Measurements from ENCODE around the gene MEF2C. TPM values are rescaled to one million over a fixed set of nuclear protein-coding genes. Genes with fewer than 3 reads are reported as not detected.

MEF2C gene
- total RNA-seq, 2 donors from 2014 or later: 0.77 TPM; not detected in 1

GRCh38 chr5:88836195-88836838, 46.7 kb downstream of the MEF2C start:
- Mint-ChIP-seq H3K36me3 (ENCODE audit: low read depth) (no peaks in the 10 kb centered on the region), H3K4me3 (no peak overlapping the region)

GRCh38 chr5:88834499-88834898, 48.5 kb downstream of the MEF2C start:
- Mint-ChIP-seq H3K27ac (no peak overlapping the region), H3K36me3 (ENCODE audit: low read depth) (no peaks in the 10 kb centered on the region), H3K9me3 (no peaks in the 10 kb centered on the region), H3K4me1 (no peaks in the 10 kb centered on the region), H3K27me3 (no peaks in the 10 kb centered on the region), H3K4me3 (no peak overlapping the region)
- no peak for ATAC-seq (replicated peaks)

More at GRCh38 chr5:88836195-88836838, 46.7 kb downstream of the MEF2C start:
- no peaks in the 10 kb centered on the region for H3K9me3 Mint-ChIP-seq
- ATAC-seq (replicated peaks): no peak
- no peaks in the 10 kb centered on the region for H3K27me3 Mint-ChIP-seq
- H3K27ac Mint-ChIP-seq: no peak overlapping the region
- no peaks in the 10 kb centered on the region for H3K4me1 Mint-ChIP-seq

- H3K27me3 Mint-ChIP-seq: no peaks in the 10 kb centered on the region
- H3K4me3 Mint-ChIP-seq: no peak overlapping the region
- peaks cover 2% of the 10 kb centered on the region for H3K9me3 Mint-ChIP-seq
- H3K4me1 Mint-ChIP-seq: peaks cover 3% of the 10 kb centered on the region
- no peaks in the 10 kb centered on the region for H3K36me3 Mint-ChIP-seq (ENCODE audit: low read depth)
- ATAC-seq (replicated peaks): no peak
- no peak overlapping the region for H3K27ac Mint-ChIP-seq
Observed at GRCh38 chr5:88834131-88834462, 48.9 kb downstream of the MEF2C start.

DNA sequence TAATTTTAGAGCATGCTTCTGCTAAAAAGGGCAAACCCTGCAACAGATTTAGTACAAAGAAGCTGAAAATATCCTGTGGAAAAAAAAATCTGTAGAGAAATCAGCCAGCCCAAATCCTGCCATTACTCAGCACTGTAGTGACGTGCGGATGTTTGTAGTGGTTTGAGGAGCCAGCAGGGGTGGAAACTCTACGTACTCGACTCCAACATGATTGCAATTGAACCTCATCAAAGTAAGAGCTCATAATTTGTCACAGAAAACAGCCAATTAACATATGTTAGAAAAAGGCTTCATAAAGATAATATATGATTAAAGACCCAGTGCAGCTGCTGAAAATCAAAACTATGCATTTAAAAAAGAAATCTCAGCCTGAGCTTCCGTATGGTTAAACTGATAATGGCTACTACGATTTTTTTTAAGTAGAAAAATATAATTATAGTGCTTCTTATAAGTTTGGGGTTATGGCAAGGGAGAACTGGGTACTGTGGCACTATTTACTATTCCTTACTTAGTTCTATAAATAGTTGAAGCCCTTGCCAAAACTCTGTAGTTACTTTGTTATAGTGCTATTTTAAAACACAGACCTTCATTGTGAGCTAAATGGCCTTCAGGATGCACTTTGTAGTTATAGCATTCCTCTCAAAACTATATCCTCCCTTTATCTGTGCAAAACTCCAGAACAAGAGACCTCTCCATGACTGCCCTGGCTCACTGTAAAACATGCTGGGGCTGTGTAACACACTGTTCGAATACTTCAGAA, 49.4 kb downstream of the MEF2C start:
- H3K27ac Mint-ChIP-seq: no peak overlapping the region
- ATAC-seq (replicated peaks): peak; percentile 93
- H3K4me3 Mint-ChIP-seq: no peak overlapping the region
- no peaks in the 10 kb centered on the region for H3K27me3 Mint-ChIP-seq
- H3K4me1 Mint-ChIP-seq: peaks cover 6% of the 10 kb centered on the region
- H3K9me3 Mint-ChIP-seq: peaks cover 3% of the 10 kb centered on the region
- no peaks in the 10 kb centered on the region for H3K36me3 Mint-ChIP-seq (ENCODE audit: low read depth)

DNA sequence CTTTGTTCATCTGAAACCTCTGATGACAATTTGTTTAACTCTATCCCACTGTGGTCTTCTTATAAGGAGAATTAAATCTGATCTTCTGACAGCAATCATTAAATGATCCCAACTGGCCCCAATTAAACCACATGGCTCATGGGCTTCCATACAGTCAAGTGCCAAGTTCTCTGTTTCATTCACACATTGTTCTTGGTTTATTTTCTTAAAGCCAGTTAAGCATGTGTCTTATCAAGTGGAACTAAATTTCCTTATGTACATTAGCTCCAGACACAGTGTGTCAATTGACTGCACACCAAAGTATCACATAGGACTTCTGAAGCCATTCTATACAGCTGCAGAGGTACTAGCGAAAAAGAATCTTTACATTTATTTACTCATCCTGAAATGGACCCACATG, 51.2 kb downstream of the MEF2C start:
- Mint-ChIP-seq H3K36me3 (ENCODE audit: low read depth) (no peaks in the 10 kb centered on the region), H3K27me3 (no peaks in the 10 kb centered on the region), H3K9me3 (peaks cover 3% of the 10 kb centered on the region), H3K4me1 (peaks cover 15% of the 10 kb centered on the region), H3K27ac (no peak overlapping the region), H3K4me3 (no peak overlapping the region)
- ATAC-seq (replicated peaks): no peak

DNA sequence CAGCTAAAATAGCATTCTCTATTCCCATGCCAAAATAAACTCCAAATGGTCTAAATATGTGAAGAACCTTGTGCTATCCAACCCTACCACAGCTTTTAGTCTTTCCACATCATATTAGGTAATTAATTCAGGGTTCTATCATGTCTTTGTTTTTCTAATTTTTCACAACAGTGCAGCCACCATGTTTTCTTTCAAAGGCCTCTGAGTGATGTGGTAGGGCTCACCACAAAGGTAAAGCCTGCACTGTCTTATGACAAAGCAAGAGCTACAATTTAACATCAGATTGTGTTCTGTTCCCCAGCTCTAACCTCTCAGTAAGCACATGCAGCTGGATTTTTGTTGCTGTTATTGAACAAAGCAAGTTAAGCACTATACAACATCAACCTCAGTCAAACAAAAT, 52.4 kb downstream of the MEF2C start:
- Mint-ChIP-seq H3K27ac (no peak overlapping the region), H3K9me3 (peaks cover 3% of the 10 kb centered on the region), H3K36me3 (ENCODE audit: low read depth) (no peaks in the 10 kb centered on the region), H3K4me3 (no peak overlapping the region), H3K4me1 (peaks cover 15% of the 10 kb centered on the region), H3K27me3 (peaks cover 3% of the 10 kb centered on the region)
- no peak for ATAC-seq (replicated peaks)

DNA sequence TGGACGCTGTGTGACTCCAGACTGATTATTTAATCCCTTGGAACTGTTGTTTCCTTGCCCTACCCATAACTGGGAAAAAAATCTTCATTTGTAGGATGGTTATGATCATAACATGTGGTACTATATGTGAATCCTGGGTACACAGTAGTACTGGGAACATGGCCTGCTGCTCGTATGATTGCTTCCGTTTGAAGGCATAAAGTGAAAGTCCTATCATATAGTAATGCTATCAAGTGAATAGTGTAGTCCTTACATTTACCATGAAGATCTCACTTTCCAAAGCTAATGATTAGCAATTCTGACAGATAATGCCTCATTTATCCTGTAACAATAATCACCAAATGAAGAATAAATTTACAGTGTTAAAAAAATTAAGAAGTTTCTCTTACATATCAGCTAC, 53.2 kb downstream of the MEF2C start:
- Mint-ChIP-seq H3K27ac (no peak overlapping the region), H3K27me3 (peaks cover 6% of the 10 kb centered on the region), H3K9me3 (peaks cover 3% of the 10 kb centered on the region), H3K4me1 (peaks cover 15% of the 10 kb centered on the region), H3K4me3 (no peak overlapping the region), H3K36me3 (ENCODE audit: low read depth) (no peaks in the 10 kb centered on the region)
- ATAC-seq (replicated peaks): no peak

- peaks cover 7% of the 10 kb centered on the region for H3K27me3 Mint-ChIP-seq
- ATAC-seq (replicated peaks): peak; percentile 14
- H3K4me1 Mint-ChIP-seq: peaks cover 15% of the 10 kb centered on the region
- peak overlapping the region; percentile 21 for H3K4me3 Mint-ChIP-seq
- H3K36me3 Mint-ChIP-seq (ENCODE audit: low read depth): no peaks in the 10 kb centered on the region
- no peak overlapping the region for H3K27ac Mint-ChIP-seq
- H3K9me3 Mint-ChIP-seq: peaks cover 3% of the 10 kb centered on the region
Observed at GRCh38 chr5:88829054-88829453, 53.9 kb downstream of the MEF2C start.

GRCh38 chr5:88827997-88828396, 55.0 kb downstream of the MEF2C start:
- Mint-ChIP-seq H3K9me3 (peaks cover 3% of the 10 kb centered on the region), H3K4me3 (no peak overlapping the region), H3K27me3 (peaks cover 12% of the 10 kb centered on the region), H3K36me3 (ENCODE audit: low read depth) (no peaks in the 10 kb centered on the region), H3K4me1 (peaks cover 15% of the 10 kb centered on the region), H3K27ac (no peak overlapping the region)
- ATAC-seq (replicated peaks): peak; percentile 67

DNA sequence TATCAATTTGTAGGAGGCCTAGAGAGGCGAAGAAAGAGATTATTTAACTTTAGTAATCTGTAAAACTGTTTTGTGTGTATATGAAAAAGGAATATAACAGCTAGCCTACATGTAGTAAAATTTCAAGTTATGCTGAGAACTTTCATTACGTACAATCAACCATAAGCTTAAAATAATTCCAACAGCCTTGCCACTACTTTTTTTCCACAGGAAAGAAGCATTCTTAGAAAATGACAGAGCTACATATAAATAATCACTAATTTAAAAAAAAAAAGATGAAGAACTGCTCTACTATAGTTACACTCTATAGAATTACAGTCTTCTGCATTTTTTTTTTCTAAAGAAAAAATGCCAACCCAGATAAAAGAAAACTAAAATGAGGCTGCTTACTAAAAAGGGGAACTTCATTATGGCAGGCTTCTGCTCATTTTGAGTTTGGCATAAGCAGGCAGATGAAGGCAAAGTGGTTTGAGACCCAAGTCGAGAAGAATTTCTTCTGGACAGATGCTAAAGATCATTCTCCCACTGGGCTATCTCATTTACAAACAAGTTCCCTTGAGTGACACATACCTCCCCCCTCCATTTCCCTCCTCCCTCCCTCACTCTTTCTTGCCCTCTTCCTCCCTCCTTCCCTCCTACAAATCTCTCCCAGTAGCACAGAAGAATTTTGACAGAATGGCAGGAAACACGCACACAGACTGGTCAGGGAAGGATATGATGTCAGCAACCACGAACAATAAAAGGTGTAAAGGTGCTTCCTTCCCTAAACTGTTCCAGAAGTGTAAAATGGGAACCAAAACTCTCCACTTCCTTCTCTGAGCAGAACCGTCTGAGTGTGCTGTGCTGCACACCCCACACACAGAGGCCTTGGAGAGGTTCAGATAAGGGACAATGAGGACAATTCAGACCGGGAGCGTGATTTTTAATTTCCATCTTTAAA, 56.1 kb downstream of the MEF2C start:
- Mint-ChIP-seq H3K36me3 (ENCODE audit: low read depth) (no peaks in the 10 kb centered on the region), H3K4me1 (peaks cover 15% of the 10 kb centered on the region), H3K9me3 (peaks cover 3% of the 10 kb centered on the region), H3K27me3 (peaks cover 16% of the 10 kb centered on the region), H3K4me3 (peak overlapping the region; percentile 51), H3K27ac (no peak overlapping the region)
- ATAC-seq (replicated peaks): peak; percentile 73

DNA sequence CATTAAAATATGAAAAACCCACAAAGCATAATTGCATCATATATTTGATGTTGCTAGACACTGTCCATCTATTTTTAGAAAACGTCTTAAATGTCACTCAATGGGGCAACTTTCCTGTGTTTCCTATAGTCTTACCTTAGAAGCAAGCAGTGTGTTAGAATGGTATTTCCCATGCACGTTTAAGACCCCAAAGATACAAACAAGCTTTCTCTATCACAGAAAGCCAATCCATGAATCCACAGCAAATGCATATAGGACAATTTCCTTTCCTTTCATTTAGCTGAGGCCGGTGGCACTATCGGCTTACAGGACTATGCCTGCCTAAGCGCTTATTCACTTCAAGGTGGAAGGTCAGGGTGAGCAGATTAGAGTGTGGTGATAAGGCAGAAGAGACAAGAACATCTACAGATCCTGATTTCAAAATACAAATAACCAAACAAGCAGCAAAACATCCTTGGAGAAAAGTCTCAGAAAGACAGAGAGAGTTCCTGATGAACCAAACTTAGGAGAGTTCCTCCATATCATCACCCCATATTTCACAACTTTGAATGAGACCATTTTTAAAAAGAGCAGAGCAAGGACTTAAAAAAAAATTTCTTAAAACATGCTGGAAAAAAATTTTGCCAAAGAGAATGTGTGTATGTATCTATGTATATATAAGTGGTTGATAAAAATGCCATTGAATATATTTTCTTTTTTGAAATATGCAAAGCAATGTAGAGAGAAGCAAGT, 57.2 kb downstream of the MEF2C start:
- no peak for ATAC-seq (replicated peaks)
- Mint-ChIP-seq H3K4me1 (peaks cover 15% of the 10 kb centered on the region), H3K4me3 (no peak overlapping the region), H3K27ac (no peak overlapping the region), H3K27me3 (peaks cover 16% of the 10 kb centered on the region), H3K9me3 (peaks cover 3% of the 10 kb centered on the region), H3K36me3 (ENCODE audit: low read depth) (no peaks in the 10 kb centered on the region)

GRCh38 chr5:88824892-88825583, 57.9 kb downstream of the MEF2C start:
- Mint-ChIP-seq H3K27me3 (peaks cover 16% of the 10 kb centered on the region), H3K27ac (no peak overlapping the region), H3K36me3 (ENCODE audit: low read depth) (no peaks in the 10 kb centered on the region), H3K4me1 (peaks cover 15% of the 10 kb centered on the region), H3K4me3 (no peak overlapping the region), H3K9me3 (peaks cover 3% of the 10 kb centered on the region)
- ATAC-seq (replicated peaks): no peak

DNA sequence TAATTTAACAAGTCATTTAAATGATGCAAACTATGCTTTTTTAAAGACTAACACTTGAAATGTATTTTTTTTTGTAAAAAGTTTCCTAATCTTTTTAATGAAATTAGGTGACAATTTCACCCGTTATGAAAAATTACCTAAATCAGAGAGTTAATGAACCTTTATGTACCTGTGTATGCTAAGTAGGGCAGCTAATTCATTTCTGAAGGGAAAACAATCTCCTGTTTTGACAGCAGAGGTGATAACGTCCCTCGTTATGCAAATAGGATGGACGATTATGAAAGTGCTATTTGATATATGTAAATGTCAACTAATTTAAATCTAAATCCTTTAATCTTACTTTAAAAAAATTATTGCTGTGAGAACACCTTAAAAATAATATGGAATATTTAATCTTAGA, 58.8 kb downstream of the MEF2C start:
- peaks cover 19% of the 10 kb centered on the region for H3K27me3 Mint-ChIP-seq
- no peak overlapping the region for H3K4me3 Mint-ChIP-seq
- H3K9me3 Mint-ChIP-seq: peaks cover 1% of the 10 kb centered on the region

More for the DNA sequence above, 58.8 kb downstream of the MEF2C start:
- no peak for ATAC-seq (replicated peaks)
- H3K36me3 Mint-ChIP-seq (ENCODE audit: low read depth): no peaks in the 10 kb centered on the region
- H3K27ac Mint-ChIP-seq: no peak overlapping the region
- peaks cover 12% of the 10 kb centered on the region for H3K4me1 Mint-ChIP-seq

Measured in activated T-helper 17 cell treated with anti-CD3 and anti-CD28 coated beads, Interleukin-2, amount 50 U/mL, for 72 hours (primary cell).